Activated CD8-positive, alpha-beta memory T cell treated with anti-CD3 and anti-CD28 coated beads, Interleukin-2, amount 50 U/mL, for 1 hour (primary cell): ENCODE data around the gene MAP1B.
A peak's percentile ranks its signal among the peaks of the same experiment; 100 is the strongest.

Experiments
- DNase-seq: peaks from one replicate; pipeline ENCODE4 v3.0.0-alpha.2; 2020; ENCODE audit errors: extremely low read depth

The MAP1B gene

GRCh38 chr5:72194846-72195245 lies 87.6 kb downstream of the MAP1B start:
- peak; percentile 3 for DNase-seq

GRCh38 chr5:72195581-72195980 lies 88.3 kb downstream of the MAP1B start:
- DNase-seq, result no peak

GRCh38 chr5:72197393-72197792 lies 90.1 kb downstream of the MAP1B start:
- no peak for DNase-seq

GRCh38 chr5:72199681-72200080 lies 92.4 kb downstream of the MAP1B start:
- DNase-seq, result no peak

DNA sequence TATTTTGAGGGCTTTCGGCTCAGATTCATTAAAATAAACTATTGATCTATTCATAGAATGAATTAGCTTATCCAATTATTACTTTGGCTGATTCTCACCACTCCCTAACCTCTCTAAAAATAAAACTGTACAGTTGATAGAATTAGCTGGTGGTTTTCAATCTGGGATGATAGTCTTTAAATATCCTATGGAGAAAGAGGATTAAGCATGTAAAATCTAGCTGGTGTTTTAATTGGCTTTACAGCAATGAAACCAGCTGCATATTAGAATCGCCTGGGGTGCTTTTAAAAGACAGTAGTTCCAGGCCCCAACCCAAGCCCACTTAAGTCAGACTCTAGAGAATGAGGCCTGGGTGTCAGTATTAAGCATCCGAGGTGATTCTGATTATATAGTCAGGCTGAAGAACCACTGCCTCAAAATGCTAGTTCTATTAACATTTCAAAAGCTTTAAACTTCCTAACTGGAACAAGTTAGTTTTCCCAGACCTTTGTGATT lies 95.1 kb downstream of the MAP1B start:
- no peak for DNase-seq

DNA sequence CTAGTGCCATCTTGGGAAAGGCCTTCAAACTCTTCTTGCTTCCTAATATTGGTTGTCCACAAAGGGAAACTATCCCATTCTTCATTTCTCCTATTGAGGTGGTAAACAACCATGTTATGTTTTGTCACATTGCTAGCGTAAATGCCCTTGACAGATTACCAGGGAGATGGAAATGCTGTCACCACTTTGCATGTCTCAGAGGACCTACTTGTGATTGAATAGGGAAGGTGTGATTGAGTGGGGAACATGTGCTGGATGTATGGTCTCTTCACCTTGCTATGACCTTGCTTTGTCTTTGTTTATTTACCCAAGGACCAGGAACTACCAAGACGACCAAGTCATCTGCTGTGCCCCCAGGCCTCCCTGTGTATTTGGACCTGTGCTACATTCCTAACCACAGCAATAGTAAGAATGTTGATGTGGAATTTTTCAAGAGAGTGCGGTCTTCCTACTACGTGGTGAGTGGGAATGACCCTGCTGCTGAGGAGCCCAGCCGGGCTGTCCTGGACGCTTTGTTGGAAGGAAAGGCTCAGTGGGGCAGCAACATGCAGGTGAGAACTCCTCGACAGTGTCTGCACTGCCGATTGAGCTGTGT lies 96.1 kb downstream of the MAP1B start:
- no peak for DNase-seq

DNA sequence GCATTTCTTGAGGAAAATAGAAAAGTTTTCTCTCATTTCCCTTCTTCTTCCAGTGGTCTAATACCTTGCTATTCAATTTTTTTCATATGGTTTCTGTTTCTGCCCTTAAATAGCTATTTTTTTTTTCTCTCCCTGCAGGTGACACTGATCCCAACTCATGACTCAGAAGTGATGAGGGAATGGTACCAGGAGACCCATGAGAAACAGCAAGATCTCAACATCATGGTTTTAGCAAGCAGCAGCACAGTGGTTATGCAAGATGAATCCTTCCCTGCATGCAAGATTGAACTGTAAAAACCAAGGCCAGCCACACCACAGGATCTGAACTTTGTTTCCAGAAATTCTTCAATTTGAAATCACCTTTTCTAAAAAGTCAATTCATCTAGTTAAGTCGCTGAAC lies 97.7 kb downstream of the MAP1B start:
- no peak for DNase-seq

DNA sequence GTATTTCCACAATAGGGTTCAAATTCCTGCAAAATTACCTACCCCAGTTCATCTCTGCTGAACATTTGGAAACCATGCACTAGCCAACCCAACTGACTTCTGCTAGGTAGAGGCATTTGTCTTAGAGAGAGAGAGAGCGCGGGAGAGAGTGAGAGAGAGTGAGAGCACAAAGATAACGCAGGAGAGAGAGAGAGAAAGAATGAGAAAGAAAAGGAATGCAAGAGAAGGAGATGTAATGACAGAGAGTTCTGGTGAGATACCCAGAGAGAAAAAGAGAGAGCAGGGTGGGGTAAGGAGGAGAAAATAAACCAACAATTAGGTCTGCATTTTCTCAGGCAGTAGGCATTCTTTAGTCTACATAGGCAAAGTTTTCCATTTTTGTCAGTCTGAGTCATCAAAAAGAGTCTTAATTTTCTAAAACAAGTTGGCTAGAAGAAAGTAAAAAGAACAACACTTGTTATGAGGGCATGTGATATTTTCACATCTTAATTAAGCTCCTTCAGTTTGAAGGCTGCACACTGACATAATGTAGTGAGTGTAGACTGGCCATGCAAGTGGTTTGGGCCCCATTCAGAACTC lies 98.2 kb downstream of the MAP1B start:
- DNase-seq, result no peak

- no peak for DNase-seq
Observed at GRCh38 chr5:72206160-72206559, 98.9 kb downstream of the MAP1B start.

DNA sequence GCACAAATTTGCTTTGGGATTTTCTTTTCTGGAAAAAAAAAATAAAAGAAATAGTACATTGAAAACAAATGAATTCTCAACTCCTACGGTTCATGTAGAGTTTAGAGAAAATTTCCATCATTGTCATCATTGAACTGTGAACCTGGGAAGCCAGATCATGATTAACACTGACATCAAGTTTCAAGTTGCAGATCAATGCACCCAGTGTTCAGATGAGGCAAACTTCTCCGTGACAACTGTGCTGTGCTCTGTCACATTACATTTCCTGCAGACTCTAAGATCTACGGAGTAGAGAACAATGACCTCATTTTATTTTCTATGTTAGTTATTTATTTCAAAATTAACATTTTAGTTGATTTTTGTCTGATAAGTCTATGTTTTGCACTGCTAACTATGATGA lies 99.7 kb downstream of the MAP1B start:
- DNase-seq, result no peak

DNA sequence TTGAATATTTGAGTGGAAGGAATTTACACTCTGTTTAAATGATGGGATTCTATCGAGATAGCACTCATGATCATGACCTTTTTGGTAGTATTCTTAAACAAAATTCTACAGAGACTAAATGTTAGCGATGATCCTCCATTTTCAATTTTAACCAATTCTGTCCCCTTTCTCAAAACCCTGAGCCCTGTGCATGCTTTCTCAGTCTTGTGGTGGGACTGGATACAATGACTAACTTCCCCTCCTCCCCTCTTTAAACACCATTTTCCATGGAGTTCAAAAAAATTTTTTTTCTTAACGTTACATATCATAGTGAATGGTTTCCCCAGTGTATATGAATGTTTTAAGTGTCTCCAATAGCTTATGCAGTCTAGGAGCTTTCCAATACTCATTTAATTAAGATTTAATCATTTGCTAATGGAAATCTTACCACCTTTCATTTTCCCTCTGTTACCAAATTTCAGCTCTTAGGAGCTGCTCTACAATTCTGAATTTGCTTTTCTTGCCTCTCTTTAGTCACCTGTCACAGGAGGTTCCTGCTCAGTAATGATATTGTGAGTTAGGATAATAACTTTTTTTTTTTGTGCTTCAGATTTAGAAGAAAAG lies 101.2 kb downstream of the MAP1B start:
- no peak for DNase-seq

- no peak for DNase-seq
Observed at GRCh38 chr5:72209147-72210115, 102.2 kb downstream of the MAP1B start.

GRCh38 chr5:72210888-72211678 lies 103.8 kb downstream of the MAP1B start:
- no peak for DNase-seq

DNA sequence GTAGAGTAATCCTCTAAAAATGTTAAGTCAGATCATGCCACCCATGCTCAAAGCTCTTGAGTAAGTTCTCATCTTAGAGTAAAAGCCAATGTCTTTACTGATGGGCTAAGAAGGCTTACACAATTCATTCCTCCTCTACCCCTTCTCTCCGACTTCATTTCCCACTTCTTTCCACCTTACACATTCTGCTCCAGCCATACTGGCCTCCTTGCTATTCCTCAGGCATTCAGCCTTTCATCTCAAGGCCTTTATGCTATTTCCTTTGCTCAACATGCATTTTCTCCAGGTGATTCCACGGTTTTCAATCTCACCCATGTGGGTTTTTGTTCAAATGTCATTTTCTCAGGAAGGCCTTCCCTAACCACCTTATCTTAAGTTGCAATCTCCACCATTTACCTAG lies 104.9 kb downstream of the MAP1B start:
- DNase-seq, result no peak

GRCh38 chr5:72213482-72213881 lies 106.2 kb downstream of the MAP1B start:
- no peak for DNase-seq

DNA sequence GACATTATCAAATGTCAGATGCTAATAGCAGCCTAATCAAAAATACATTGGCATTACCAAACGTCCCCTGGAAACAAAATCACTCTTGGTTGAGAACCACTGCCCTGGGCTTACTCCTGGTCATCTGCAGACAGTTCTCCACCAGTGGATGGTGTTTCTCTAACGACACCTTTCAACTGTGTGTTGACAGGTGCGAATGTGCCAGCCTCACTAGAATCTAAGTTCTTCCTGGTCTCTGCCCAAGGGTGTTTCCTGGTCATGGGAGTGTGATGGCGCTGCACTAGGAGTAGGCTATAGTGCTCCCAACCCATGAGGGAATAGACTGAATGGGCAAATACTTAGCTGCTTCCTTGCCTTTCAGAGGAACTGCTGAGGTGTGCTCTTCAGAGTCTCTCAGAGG lies 106.9 kb downstream of the MAP1B start:
- DNase-seq, result no peak

DNA sequence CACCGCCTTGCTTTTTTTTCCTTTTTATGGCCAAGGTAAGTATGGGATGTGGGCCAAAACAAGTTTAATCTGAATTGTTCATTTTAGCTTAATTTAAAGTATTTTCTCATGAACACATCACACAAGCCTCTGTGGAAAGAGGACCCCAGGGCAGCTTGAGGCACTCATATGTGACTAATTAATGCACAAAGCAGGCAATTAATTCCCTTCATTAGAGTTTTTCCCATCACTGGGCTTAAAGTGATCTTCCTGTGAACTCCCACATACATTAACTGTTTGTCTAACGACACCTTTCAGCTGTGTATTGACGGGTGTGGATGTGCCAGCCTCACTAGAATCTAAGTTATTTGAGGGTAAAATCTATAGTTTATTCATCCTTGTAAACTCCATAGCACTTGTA lies 109.5 kb downstream of the MAP1B start:
- DNase-seq, result no peak

GRCh38 chr5:72221099-72221498 lies 113.8 kb downstream of the MAP1B start:
- no peak for DNase-seq

DNA sequence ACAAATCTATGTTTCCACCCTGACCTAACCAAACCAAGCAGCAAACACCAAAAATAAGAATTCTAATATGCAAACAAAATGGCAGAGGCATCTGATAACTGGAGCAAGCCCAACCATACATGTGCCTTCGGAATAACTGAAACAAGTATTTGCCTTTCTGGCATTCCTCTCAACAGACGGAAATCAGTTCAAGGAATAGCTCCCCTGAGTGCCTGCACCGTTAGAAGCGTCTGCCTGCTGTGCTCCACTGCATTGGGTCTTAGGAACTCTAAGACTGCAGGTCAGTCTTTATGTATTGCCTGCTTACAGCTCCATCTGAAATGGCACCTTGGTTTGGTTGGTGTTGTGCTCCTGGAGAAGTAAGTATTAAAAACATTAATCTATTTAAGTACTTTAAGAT lies 114.3 kb downstream of the MAP1B start:
- no peak for DNase-seq

DNA sequence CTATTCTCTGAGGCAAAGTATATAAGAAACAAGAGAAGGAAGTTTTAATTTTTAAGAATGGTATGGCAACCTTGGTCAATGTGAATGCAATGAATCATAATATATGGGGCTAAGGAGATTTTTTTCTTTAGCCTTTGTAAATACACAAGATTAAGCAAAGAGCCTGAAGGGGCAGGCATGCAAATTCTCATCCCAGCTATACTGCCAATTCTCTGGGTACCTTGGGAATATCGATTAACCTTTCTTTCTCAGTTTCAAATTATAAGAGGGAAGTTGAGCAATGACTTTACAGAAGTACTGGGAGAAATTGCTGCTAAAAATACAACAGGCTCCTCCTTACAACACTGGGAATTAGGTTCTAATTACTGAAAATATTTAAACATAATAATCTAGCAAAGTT lies 115.2 kb downstream of the MAP1B start:
- DNase-seq, result no peak

- DNase-seq, result no peak
Observed at GRCh38 chr5:72223371-72223770, 116.1 kb downstream of the MAP1B start.
